Right lung (tissue), 10 donors: ENCODE data around the gene HILPDA. TPM values are rescaled to one million over a fixed set of nuclear protein-coding genes. Genes with fewer than 3 reads are reported as not detected.

Experiments used
- DNase-seq, 2 donors: peaks; one replicate each; pipeline ENCODE4 v3.0.0-alpha.2; 2013
- long read RNA-seq, 8 donors: transcript quantifications; one replicate each; lab custom pipeline, GENCODE V29; 2026
- polyA plus RNA-seq, 5 donors: library from polyadenylated mRNA; unstranded; fragments of 120-200 nt; gene quantifications; one replicate each; pipeline versions ENCODE4 v1.2.1 to v1.2.3, GENCODE V29; 2013; ENCODE audit warnings: inconsistent platforms in 1 of 5, low replicate concordance in 1 of 5; ENCODE audit not compliant: insufficient read length in 5 of 5, insufficient read depth in 1 of 5

HILPDA gene
- polyA plus RNA-seq: 10 to 100 TPM; 26.6 to 34.8 (median 32.8) TPM
- long read RNA-seq, donor 1, transcript HILPDA-201 (2 exons, 1,349 nt): major isoform, 42 of 46 reads
- long read RNA-seq, donor 1, partial matches to known transcripts: 0 of 46 reads
- long read RNA-seq, donor 1, other reads (novel, unspliced or antisense): 0 of 46 reads
- long read RNA-seq, donor 2, transcript HILPDA-201 (2 exons, 1,349 nt): major isoform, 25 of 28 reads
- long read RNA-seq, donor 2, partial matches to known transcripts: 0 of 28 reads
- long read RNA-seq, donor 2, other reads (novel, unspliced or antisense): 0 of 28 reads
- long read RNA-seq, donor 3, transcript HILPDA-202 (2 exons, 785 nt): minor isoform, 7 of 30 reads
- long read RNA-seq, donor 3, transcript HILPDA-201 (2 exons, 1,349 nt): major isoform, 23 of 30 reads
- long read RNA-seq, donor 3, partial matches to known transcripts: 0 of 30 reads
- long read RNA-seq, donor 3, other reads (novel, unspliced or antisense): 0 of 30 reads
- long read RNA-seq, donor 4, transcript HILPDA-201 (2 exons, 1,349 nt): major isoform, 24 of 31 reads
- long read RNA-seq, donor 4, transcript HILPDA-202 (2 exons, 785 nt): minor isoform, 7 of 31 reads
- long read RNA-seq, donor 4, partial matches to known transcripts: 0 of 31 reads
- long read RNA-seq, donor 4, other reads (novel, unspliced or antisense): 0 of 31 reads
- long read RNA-seq, donor 5, transcript HILPDA-201 (2 exons, 1,349 nt): major isoform, 51 of 58 reads
- long read RNA-seq, donor 5, transcript HILPDA-202 (2 exons, 785 nt): minor isoform, 7 of 58 reads
- long read RNA-seq, donor 5, partial matches to known transcripts: 0 of 58 reads
- long read RNA-seq, donor 5, other reads (novel, unspliced or antisense): 0 of 58 reads
- long read RNA-seq, donor 6, transcript HILPDA-201 (2 exons, 1,349 nt): major isoform, 32 of 38 reads
- long read RNA-seq, donor 6, transcript HILPDA-202 (2 exons, 785 nt): minor isoform, 6 of 38 reads
- long read RNA-seq, donor 6, partial matches to known transcripts: 0 of 38 reads
- long read RNA-seq, donor 6, other reads (novel, unspliced or antisense): 0 of 38 reads
- long read RNA-seq, donor 7, transcript HILPDA-201 (2 exons, 1,349 nt): major isoform, 18 of 27 reads
- long read RNA-seq, donor 7, partial matches to known transcripts: 6 of 27 reads
- long read RNA-seq, donor 7, other reads (novel, unspliced or antisense): 0 of 27 reads
- long read RNA-seq, donor 8, transcript HILPDA-201 (2 exons, 1,349 nt): major isoform, 13 of 14 reads
- long read RNA-seq, donor 8, partial matches to known transcripts: 0 of 14 reads
- long read RNA-seq, donor 8, other reads (novel, unspliced or antisense): 0 of 14 reads

DNA sequence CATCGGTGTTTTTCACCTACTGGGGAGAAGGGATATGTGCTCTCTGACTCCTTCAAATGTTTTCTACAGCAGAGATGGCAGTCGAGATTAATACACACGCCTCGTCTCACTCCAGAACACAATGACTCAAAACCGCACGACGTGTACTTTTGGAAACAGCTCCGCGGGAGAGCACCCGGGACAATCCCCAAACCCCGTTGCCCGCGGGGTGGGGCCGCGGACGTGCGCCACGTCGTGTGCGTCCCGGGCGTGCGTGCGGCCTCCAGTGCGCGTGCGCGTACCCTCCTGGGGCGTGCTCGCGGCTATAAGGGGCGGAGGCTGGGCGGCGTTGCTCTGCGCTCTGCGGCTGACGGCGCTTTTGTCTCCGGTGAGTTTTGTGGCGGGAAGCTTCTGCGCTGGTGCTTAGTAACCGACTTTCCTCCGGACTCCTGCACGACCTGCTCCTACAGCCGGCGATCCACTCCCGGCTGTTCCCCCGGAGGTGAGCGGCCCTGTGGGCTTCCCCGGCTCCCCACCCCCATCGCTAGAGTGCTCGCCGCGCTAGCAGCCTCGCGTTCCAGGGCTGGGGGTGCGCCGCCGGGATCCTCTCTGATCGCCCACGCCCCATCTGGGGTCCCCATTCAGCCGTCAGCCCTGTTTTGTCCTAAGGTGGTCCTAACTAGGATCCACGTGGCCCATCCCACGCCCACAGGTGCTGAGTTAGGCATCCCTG lies at the start of gene HILPDA:
Gene HILPDA, plus strand, starts transcription at position 336 of the 712 bp plus-strand sequence. CDS start 1,391 bp downstream, outside the sequence.
- DNase-seq: peak; percentile 93

GRCh38 chr7:128406314-128407232 lies 49.1 kb upstream of the HILPDA start:
- DNase-seq: no peak

GRCh38 chr7:128407233-128407589 lies 48.5 kb upstream of the HILPDA start:
- DNase-seq: no peak

- no peak for DNase-seq
Observed at GRCh38 chr7:128407751-128408708, 47.6 kb upstream of the HILPDA start.

- no peak for DNase-seq
Observed at GRCh38 chr7:128408709-128409595, 46.7 kb upstream of the HILPDA start.

DNA sequence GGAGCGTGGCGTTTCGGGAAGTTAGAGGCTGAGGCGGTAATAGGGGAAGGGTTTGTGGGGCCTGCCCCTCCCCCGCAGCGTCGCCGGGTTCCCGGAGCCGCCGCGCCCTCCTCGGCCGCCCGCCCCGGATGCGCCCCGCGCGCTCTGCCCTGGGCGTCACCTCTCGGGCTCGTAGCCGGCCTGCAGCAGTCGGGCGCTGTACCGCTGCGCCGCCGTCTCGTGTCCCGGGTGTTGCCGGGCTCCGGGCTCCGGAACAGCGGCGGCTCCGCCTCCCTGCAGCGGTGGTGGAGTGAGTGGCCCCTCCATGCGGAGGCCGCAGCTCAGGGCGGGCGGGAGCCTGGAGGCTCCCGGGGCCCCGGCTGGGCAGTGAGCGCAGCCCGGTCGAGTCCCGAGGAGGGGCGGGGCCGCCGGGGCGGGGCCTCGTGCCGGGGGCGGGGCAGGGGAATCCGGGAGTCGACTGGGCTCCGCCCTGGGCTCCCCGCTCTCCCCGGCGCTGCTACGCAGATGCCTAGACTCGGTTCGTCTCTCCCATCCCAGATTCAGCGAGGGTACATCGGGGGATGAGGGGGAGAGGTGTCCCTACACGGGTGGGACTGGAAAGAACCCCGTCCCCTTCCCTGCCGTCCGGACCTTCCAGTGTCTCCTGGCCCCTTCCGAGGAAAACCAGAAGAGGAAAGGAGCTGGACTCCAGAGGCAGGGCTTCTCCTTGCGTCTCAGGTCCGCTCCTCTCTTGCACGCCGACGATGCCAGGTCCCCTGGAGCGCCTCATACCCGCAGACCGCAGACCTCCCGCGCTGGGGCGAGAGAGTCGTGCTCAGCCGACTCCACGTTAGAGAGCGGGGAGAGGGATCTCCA lies 45.9 kb upstream of the HILPDA start, which contains the start of gene IMPDH1:
Gene IMPDH1, minus strand, starts transcription at position 387 of the 855 bp plus-strand sequence. Its CDS starts 81 bp downstream, at position 306.
- peak; percentile 84 for DNase-seq

- DNase-seq: no peak
Observed at GRCh38 chr7:128410451-128410753, 45.3 kb upstream of the HILPDA start.

DNA sequence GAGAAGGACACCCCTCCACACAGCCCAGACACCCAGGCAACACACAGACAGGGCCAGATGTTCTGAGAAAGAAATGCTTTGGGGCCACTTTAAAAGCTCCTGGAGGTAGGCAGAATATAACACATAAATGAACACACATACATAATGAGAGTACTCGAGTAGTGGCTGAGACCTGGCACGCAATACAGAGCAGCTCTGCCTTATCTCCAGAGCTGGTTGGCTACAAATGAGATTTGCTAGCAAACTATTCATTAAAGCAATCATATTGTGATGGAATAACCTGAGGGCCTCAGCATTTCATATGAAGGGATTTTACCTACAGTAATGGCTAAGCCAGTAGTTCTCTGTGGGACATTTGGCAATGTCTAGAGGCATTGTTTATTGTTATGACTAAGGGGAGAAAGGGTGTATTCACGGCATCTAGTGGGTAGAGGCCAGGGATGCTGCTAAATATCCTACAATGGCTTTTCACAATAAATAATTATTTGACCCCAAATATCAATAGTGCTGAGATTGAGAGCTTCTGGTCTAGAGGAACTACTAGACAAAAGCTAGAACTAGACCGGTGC lies 40.4 kb upstream of the HILPDA start:
- DNase-seq: no peak

- DNase-seq: no peak
Observed at GRCh38 chr7:128417071-128417470, 38.6 kb upstream of the HILPDA start.

- no peak for DNase-seq
Observed at GRCh38 chr7:128419257-128419656, 36.4 kb upstream of the HILPDA start.

DNA sequence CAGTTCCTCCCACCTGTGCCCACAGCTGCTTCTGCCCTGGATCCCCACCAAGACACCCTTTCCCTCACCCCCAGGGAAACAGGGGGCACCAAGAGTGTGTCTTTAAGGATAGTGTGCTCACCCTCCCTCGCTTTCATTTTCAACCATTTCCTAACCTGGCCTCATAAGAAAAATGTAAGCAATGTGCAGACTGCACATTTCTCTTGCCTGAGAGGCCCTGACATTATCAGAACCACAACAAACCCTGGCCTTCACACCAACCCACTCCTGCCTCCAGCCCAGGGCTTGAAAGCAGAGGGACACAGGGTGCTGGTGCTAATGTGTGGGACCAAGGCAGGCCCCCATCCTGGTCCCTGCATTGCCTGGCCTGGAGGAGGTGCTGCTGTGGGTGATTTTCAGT lies 34.9 kb upstream of the HILPDA start:
- no peak for DNase-seq

DNA sequence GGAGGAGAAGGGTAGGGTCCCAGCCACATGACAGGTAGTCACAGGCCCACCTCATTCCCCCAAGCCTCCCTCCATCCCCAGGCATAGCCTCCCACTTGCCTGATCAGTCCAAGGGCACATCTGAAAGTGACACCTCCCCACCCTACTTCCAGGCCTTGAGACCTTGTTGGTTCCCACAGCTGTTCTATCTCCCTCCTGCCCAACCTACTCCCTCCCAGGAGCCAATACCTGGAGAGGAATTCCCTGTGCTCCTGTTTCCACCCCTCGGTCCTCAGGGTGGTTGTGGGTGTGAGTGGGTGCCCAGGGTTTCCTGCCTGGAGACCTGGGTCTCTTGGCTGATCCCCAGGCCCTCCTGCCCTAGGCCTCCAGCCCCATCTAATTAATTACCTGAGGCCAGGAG lies 34.3 kb upstream of the HILPDA start:
- no peak for DNase-seq

DNA sequence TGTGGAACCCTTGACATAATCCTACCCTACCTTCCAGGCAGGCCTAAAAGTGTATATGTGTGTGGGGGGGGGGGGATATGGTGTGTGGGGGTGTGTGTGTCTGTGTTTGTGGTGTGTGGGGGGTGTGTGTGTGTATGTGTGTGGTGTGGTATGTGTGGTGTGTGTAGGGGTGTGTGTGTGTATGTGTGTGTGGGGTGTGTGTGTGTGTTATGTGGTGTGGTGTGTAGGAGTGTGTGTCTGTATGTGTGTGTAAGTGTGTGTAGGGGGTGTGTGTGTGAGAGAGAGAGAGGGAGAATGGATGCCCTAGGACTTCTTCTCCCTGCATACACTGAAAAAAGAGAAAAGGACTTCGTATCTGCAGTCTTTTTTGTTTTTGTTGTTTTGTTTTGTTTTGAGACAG lies 33.6 kb upstream of the HILPDA start:
- no peak for DNase-seq

DNA sequence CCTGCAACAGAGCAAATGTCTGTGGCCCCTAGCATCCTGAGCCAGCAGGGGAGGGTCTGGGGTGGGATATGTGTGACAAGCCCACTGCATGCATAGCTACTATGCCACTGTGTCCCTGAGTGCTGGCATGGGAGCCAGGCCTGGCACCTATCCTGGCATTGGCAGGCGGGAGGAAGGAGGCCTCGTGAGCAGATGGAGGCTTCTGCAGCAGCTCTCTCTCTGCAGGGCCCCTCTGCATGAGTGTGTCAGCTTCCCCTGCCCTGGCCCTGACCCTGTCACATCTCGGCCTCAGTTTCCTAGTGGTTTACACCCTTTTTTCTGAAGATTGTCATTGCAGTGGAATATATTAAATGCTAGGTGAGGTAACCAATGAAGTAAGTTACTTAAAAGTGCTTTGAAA lies 32.8 kb upstream of the HILPDA start:
- no peak for DNase-seq

- no peak for DNase-seq
Observed at GRCh38 chr7:128424686-128425275, 30.9 kb upstream of the HILPDA start.

DNA sequence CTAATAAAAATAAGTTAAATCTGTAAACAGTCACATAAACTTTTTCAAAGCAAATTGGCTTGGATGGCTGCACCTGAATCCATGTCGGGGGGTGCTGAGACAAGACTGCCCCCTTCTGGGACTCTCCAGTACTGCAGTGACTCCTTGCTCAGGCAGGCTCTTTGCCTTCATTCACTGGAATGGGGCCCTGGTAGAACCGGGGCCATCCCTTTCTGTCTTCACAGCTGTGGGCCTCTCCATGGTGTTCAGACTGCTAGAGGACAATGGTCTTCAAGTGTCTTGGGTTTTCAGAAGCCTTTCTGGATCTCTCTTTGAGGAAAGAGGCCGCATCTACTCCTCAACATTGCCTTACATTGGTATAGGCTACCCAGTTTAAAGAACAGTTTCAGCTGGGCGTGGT lies 29.8 kb upstream of the HILPDA start:
- DNase-seq: no peak
